Hepatic stellate cell (primary cell): ENCODE data around the gene CHRNB2.
A peak's percentile ranks its signal among the peaks of the same experiment; 100 is the strongest.

ENCODE experiments used
- DNase-seq: peaks from one replicate; pipeline ENCODE4 v3.0.0; 2011; ENCODE audit warnings: low spot score

CHRNB2 gene

DNA sequence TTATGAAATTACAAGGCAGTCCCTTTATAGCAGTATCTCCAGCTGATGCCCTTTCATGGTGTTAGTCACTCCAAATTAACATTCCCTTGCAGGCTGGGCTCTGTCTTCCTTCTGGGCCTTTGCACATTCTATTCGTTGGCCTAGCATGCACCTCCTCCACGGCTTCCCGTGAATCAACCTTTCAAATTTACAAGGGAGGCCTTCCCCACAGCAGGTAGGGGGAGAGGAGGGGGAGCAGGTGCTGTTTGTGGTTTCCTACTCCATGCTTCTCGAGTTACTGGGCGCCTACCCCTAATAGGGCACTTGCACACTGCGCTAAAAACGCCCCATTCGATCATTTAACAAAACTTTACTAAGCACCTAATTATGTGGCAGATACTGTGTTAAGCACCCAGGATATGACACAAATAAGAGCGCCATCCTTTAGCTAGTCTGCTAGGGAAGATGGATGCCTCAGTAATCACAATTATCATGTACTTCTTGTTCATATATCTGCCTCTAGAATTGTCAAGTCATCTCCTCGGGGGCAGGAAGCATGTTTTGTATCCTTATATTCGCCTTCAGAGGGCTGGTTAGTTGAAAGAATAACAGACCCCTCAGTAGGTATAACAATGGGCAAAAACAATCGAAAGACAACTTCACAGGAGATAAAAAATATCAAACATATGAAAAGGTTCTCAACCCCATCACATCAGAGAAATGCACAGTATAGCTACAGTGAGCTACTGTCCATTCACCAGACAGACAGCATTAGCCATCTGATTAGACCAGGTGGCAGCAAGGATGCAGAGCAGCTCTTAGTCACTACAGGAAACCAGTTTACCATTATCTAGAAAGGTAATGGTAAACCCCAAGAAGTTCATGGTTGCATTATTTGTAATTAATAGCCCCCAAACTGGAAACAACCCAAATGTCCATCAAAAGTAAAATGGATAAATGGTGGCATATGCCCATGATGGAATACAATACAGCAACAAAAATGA lies 42.1 kb downstream of the CHRNB2 start:
- DNase-seq = no peak

DNA sequence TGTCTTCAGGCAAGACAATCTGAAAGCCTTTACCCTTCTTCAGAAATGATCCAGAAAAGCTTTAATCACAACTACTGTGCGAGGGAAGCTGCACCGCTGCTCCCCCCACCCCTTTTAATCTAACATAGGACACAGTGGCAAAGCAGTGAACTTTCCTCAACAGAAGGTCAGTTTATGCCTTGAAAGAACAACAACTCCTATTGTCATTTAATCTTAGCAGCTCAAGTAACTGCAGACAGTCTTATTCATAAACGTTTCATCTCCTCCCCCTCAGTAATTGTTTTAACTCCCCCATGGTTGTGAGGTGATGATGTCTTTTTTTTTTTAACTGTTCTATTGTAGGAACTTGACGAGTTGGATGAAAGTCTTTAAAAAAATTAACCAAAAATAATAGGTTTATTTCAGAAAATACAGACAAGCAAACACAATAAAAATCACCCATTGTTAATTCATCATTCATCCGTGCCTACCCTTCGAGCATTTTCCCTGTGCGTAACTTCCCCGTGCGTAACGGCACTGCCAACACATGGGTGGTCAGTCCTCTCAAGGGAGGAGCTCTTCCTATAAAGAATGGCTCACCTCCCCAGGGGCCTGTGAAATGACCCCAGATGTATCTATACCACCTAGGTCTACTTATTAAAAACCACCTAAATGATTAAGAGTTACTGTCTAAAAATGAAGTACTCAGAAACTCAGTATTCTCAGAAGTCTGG lies 43.7 kb downstream of the CHRNB2 start:
- DNase-seq = no peak

DNA sequence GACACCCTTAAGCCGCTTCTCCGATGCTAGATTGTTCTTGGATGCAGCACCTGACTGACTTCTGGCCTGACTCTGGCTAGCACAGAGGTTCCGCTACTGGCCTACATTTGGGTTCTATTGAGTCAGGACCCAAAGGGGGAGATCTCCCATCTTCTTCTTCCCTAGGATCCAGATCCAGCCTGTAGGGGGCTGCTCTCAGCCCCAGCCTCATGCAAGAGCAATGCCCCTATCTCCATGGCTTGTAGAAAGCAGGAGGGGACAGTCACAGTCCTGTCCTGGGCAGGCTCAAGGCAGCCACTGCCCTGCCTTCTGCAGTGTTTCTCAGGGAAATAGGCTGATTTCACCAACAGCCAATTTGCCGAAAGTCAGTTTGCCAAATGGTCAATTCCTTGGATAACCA lies 46.7 kb downstream of the CHRNB2 start:
- no peak for DNase-seq

DNA sequence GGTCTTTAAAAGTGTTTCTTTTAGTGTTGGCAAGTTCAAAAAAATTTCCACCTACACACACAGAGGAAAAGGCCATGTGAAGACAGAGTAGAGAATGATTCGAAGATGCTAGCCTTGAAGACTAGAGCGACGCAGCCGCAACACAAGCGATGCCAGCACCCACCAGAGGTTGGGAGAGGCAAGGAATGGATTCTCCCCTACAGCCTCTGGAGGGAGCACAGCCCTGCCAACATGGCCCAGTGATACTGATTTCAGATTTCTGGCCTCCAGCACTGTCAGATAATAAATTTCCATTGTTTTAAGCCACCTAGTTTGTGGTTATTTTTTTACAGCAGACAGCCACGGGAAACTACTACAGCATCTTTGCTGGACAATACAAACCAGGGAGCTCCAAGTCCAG lies 47.3 kb downstream of the CHRNB2 start:
- no peak for DNase-seq

DNA sequence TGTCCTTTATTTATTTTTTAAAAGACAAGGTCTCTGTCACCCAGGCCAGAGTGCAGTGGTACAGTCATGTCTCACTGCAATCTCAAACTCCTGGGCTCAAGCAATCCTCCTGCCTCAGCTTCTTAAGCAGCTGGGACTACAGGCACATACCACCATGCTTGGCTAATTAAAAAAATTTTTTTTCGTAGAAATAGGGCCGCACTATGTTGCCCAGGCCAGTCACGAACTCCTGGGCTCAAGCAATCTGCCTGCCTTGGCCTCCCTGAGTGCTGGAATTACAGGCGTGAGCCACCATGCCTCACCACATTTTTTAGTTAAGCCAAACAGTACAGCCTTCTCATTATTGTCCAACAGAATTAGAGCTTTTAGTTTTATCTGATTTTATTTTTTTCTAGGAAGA lies 47.8 kb downstream of the CHRNB2 start:
- DNase-seq = no peak

DNA sequence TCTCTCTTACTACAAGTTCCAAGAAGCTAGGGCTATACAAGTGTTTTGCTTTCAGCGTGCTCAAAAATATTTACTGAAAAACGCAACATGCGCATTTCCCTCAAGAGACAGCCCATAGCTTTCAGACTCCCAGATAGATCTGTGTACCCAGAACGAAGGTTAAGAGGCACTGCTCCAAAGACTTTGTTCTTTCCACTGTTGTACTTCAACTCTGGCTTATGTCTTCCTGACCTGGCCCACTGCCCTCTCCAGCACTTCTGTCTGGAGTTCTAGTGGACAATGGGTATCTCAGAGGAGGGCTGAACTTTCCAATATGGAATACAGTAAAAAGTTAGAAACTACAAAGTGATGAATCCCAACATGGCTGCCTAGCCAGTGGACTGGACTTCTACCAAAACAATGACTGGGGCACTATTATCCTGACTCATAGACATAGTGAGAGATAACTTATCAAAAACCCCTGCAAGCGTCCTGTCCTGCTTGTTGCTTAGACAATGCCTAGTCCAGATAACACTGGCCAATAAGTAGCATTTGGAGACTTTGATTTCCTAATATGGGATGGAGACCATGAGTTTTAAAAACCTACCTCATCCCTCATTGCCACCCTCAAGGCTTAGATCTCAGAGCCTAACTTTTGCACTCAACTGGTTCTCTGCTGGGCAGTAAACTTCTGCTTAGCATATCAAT lies 49.2 kb downstream of the CHRNB2 start:
- DNase-seq = no peak

DNA sequence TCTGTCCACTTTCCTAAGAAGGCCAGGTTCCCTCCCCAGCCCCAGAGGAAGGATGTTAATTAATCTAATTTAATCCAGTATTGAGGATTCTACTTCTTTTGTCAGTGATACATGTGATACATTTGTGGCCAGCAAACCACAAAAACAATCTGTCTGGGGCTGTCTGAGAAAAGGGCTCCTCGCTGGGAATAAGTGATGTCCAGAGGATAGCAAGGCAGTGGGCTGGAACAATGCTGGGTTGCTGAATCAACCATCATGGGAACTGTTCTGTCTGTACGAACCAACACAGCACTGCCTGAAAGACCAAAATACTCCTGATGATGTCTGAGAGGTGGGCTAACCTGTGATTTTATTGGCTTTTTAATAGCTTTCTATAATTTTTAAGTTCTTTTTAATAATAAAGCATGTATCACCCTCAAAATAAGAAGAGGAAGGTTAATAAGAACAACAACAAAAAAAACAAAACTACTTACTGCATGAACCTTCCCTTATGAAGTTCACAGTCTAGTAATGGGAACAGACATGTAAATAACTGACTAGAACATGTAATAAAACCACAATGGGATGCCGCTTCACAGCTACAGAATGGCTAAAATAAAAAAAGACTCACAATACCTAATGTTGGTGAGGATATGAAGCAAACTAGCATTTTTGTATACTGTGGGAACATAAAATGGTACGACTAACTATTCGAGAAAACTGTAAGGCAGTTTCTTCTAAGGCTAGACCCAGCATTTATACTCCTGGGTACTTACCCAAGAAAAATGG lies 51.8 kb downstream of the CHRNB2 start:
- no peak for DNase-seq

DNA sequence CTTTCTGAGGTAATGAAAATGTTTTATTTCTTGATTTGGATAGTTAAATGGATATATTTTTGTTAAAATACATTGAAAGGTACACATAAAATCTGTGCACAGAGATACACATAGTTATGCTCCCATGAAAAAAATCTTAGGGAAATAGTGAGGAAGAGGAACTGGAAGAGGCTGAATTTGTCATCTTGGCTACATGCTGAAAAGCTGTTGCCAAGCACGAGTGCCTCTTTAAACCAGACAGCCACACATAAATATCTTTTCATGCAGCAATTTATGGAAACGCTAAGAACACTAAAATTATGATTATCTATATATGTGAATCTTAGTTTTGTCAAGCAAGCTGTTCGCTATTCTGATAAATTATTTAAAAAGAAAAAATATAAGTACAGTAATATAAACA lies 53.2 kb downstream of the CHRNB2 start:
- DNase-seq = no peak

DNA sequence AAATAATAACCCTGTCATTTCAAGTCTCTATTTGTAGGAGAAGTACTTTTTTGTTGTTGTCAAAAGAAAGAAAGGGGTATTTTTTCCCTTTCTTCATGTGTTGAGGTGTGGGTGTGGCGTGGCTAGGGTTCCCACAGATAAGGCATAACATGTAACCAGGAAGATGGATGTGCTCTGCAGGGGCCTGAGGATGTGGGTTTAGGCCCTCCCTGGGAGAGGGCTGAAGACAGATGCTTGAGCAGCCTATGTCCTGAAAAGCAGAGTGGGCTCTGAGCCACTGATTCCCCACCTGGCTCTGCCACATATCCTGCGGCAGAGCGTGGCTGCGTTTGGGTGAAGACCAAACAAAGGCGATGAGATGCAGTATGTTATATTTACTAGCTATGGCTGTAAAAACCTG lies 54.3 kb downstream of the CHRNB2 start:
- DNase-seq = no peak

DNA sequence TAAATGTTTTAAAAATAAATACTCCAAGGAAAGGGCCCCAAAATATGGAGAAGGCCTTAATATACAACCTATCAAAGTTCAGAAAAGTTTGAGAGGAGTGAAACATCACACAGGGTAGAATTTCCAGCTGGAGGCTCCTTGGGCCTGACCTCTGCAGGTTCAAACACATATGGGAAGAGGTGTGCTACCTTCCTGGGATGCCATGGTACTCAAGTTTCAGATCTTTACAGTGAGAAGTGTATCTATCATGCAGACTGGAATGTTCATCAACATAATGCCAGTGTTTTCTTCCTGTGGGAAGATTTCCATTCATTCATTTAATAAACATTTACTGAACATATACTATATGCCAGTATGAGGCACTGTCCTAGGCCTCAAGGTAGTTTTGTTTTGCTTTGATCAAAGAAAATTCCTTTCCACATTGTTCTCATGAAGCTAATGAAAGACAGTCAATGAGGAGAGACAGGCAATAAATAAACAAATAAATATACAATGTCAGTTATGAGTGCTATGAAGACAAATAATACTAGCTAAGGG lies 55.0 kb downstream of the CHRNB2 start:
- no peak for DNase-seq

DNA sequence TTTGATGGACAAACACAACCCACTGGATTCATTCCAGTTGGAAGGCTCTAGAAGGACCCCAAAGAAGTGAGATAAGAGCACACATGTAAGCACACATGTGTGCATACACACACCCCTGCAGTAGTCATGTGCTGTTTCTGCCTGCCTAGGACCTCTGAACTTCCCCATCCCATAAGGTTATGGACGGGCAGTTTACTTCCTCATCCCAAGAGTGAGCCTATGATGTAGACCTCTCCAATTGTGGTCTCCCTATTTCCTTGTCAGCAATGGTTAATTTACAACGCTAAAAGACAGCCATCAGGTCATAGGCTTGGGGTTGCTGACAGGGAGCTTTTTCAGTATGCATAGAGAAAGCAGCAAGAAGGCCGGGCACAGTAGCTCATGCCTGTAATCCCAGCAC lies 55.8 kb downstream of the CHRNB2 start:
- DNase-seq = no peak

DNA sequence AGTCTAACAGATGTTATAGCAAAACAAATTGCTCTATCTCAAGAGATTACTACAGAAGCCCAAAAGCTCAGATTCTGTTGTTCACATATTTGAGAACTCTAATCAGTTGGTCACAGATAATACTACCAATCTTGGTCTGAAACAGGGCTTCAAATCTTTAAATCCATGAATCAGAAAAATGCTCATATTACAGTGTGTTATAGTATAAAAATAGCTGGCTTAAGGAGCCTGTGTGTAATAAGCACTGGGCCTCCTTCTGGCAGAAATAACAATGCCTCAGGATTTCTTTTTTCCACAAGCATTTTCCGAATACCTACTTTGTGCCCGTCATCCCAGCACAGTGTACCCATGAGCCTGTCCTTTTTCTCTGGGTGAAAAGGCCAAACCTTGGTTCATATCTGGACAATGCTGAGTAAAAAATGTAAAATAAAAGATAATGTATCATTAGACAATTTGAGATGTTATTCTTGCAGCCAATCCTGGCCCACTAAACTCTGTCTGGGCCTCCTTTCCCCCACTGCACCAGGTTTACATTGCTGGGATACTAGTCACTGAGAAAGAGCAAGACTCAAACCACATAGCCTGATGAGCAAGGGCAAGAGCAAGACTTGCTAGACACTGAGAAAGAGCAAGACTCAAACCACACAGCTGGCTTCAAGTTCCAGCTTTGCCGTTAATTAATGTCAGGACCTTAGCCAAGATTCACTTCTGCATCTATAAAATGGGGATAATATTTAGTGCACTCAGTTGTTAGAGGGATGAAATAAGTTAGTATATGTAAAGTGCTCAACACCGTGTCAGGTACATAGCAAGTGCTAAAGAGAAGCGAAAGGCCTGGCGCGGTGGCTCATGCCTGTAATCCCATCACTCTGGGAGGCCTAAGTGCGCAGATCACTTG lies 57.4 kb downstream of the CHRNB2 start:
- peak; percentile 47 for DNase-seq

DNA sequence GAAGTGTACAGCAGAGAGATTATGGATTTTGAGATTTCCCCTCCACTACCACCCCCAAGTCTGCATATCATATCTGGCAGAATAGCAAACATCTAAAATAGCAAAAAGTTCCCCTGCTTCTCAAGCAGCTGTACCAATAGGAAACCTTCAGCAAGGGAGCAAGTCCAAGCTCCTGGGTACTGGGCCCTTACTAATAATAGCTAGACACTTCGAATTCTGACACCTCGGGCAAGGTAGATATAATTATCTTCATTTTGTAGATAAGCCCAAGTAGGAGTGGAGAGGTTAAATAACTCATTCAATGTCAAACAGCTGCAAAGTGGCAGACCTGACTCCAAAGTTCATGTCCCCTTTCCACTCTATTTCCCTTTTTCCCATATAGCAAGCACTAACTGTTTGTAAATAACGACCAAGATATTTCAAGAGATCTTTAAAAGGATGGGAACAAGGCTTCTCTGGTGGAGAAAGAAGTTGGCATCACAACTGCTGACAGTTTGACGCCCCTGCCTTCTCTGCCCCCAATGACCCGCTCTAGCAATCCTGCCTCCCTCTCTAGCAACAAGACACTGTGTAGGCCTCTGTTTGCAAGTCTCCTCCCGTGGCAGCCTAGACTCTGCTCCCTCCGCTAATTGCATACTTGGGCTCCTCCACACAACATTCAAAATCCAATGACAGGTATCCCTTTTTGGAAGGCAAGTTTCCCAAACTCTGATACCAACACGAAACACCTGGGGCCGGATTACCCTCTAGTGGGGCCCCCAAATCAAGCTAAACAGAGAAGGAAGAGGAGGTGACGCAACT lies 59.1 kb downstream of the CHRNB2 start:
- peak; percentile 14 for DNase-seq

DNA sequence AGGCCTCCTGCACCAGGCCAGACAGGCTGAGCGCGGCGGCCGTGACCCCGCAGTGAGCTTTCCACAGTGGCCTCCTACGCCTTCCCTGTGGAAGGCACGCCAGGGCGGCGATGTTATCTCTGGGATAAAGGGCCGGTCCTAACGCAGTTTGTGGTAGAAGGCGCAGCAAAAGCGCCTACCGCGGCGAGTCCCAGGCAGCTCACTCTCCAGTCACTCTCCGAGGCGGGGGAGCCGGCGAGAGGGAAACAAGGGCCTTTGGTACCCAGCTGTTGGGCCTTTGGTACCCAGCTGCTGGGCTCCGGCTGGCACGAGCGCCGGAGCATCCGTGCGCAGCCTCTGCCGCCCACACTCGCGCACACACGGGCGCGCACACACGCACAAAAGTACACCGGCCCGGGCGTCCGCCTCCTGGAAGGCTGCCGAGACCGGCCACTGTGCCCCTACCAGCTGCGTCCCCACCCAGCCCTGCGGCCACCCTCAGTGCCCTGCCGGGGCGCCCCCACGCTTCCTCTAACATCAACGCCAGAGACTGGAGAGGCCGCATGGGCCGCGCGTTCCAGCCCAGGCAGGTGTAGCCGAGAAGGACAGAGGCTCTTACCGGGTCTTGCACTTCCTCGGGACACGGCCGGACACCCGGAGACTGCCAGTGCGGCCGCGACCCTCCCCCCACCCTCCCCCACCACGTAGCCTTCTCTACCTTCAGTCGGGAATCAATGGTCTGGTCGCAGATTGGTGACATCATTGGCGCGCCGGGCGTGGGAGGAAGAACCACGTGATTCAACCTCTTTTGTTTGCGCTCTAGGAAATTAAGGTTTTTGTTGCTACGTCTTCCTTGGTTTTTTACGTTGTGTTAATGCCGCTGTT lies 59.9 kb downstream of the CHRNB2 start:
- peak; percentile 78 for DNase-seq

DNA sequence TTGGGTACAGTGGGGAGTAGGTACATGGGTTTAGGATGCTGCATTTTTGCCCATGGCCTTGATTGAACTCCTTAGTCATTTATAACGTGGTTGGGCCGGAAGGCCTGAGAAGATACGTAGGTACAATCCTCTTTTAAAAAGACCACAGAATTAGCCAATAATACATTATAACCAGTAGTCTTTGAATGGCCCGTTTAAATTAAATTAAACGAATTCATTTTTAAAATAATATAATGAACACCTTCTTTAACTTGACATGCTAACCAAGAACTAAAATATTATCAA lies 60.5 kb downstream of the CHRNB2 start:
- no peak for DNase-seq

DNA sequence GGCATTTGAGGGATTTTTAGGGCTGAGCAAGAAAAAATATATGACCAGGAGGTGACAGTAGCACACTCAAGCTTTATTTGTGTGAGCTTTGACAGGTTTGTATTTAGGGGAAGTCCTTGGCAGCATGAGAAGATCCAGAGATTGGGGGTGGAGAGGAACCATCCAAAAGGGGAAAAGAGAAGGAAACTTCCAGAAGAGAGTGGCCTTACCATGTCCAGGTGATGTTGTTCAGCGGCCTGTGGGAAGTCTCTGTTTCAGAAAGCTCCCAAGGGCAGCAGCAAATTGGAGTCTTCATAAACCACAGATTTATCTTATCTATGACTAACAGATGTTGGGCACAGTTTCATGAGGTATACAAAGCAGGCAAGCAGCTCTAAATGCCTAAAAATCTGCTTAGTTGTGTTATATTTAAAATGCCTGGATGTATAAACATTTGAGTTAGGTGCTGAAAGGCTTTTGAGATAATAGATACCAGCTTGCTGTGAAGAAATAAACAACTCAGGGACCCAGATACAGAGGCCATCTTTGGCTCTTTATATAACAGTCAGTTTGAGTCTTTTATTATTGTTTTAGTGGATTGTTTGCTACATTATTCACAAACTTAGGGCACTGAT lies 61.6 kb downstream of the CHRNB2 start:
- DNase-seq = no peak
